Activated B cell treated with CpG ODN at 0.5 μM for 24 hours (primary cell): ENCODE data around the gene XIST. TPM values are rescaled to one million over a fixed set of nuclear protein-coding genes. Genes with fewer than 3 reads are reported as not detected.

Experiments
- ATAC-seq: fragments of 200-7000 bp; cut with Tn5 transposase; one replicate; pipeline ENCODE4 v1.10.0; 2021; ENCODE audit warnings: low read depth, mild to moderate bottlenecking, moderate library complexity
- CTCF ChIA-PET: fragments of 350-600 bp; sonication (Branson Sonifier 250); formaldehyde crosslinking; loops from one replicate; lab custom pipeline; 2021; ENCODE audit warnings: antibody characterized with exemption; lab: Charles Lee
- POLR2A ChIA-PET: fragments of 350-600 bp; sonication (Branson Sonifier 250); formaldehyde crosslinking; loops from one replicate; lab custom pipeline; 2021; ENCODE audit warnings: antibody characterized with exemption; lab: Charles Lee
- DNase-seq: peaks from one replicate; pipeline ENCODE4 v3.0.0; 2022
- H3K27ac Mint-ChIP-seq: one replicate; pipeline ENCODE4 v1.8.0; 2020; ENCODE audit warnings: mixed read lengths
- H3K27me3 Mint-ChIP-seq: one replicate; pipeline ENCODE4 v1.8.0; 2021; ENCODE audit warnings: mixed read lengths
- H3K36me3 Mint-ChIP-seq: one replicate; pipeline ENCODE4 v1.8.0; 2021; ENCODE audit warnings: low read depth, mixed read lengths
- H3K4me1 Mint-ChIP-seq: one replicate; pipeline ENCODE4 v1.8.0; 2021; ENCODE audit warnings: mixed read lengths
- H3K4me3 Mint-ChIP-seq: one replicate; pipeline ENCODE4 v1.8.0; 2020; ENCODE audit warnings: mild to moderate bottlenecking, mixed read lengths
- H3K9me3 Mint-ChIP-seq: one replicate; pipeline ENCODE4 v1.8.0; 2020; ENCODE audit warnings: mixed read lengths
- intact Hi-C: fragments of 100-400 bp; cut with micrococcal nuclease; formaldehyde crosslinking; loops from one replicate; pipeline ENCODE4 v1.15.1; 2024
- total RNA-seq: library from RNA; stranded (reverse); gene quantifications from 2 replicates; pipeline ENCODE4 v1.2.3, GENCODE V29; 2022
- TF ChIP-seq, protein P1 (sequence below): fragments of 200-600 bp; IDR thresholded peaks from one replicate; pipeline ENCODE4 v1.8.0; 2022; ENCODE audit warnings: antibody characterized with exemption, mild to moderate bottlenecking

The XIST gene
- total RNA-seq, 1 donor from 2014 or later = not detected

DNA sequence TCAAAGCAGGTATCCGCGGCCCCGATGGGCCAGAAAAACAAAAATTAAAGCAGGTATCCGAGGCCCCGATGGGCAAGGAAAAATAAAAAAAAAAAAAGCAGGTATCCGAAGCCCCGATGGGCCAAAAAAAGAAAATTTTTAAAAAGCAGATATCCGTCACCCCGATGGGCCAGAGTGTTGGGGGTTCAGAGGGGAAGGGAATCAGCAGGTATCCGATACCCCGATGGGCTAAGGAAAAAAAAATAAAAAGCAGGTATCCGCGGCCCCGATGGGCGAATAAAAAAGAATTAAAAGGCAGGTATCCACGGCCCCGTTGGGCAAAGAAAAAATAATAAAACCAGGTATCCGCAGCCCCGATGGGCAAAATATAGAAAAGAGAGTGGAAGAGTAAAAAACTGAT, 492 bp downstream of the XIST start:
- POLR2A ChIA-PET = no interaction called here
- Mint-ChIP-seq H3K4me1 (no peaks in the 10 kb centered on the region), H3K36me3 (no peaks in the 10 kb centered on the region), H3K9me3 (no peaks in the 10 kb centered on the region), H3K4me3 (no peak overlapping the region), H3K27ac (no peak overlapping the region), H3K27me3 (no peaks in the 10 kb centered on the region)
- CTCF ChIA-PET = no interaction called here
- TF ChIP-seq, protein P1, sequence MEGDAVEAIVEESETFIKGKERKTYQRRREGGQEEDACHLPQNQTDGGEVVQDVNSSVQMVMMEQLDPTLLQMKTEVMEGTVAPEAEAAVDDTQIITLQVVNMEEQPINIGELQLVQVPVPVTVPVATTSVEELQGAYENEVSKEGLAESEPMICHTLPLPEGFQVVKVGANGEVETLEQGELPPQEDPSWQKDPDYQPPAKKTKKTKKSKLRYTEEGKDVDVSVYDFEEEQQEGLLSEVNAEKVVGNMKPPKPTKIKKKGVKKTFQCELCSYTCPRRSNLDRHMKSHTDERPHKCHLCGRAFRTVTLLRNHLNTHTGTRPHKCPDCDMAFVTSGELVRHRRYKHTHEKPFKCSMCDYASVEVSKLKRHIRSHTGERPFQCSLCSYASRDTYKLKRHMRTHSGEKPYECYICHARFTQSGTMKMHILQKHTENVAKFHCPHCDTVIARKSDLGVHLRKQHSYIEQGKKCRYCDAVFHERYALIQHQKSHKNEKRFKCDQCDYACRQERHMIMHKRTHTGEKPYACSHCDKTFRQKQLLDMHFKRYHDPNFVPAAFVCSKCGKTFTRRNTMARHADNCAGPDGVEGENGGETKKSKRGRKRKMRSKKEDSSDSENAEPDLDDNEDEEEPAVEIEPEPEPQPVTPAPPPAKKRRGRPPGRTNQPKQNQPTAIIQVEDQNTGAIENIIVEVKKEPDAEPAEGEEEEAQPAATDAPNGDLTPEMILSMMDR = no peak
- DNase-seq (no peak), ATAC-seq (no peak)
- intact Hi-C loops = no loop called here

DNA sequence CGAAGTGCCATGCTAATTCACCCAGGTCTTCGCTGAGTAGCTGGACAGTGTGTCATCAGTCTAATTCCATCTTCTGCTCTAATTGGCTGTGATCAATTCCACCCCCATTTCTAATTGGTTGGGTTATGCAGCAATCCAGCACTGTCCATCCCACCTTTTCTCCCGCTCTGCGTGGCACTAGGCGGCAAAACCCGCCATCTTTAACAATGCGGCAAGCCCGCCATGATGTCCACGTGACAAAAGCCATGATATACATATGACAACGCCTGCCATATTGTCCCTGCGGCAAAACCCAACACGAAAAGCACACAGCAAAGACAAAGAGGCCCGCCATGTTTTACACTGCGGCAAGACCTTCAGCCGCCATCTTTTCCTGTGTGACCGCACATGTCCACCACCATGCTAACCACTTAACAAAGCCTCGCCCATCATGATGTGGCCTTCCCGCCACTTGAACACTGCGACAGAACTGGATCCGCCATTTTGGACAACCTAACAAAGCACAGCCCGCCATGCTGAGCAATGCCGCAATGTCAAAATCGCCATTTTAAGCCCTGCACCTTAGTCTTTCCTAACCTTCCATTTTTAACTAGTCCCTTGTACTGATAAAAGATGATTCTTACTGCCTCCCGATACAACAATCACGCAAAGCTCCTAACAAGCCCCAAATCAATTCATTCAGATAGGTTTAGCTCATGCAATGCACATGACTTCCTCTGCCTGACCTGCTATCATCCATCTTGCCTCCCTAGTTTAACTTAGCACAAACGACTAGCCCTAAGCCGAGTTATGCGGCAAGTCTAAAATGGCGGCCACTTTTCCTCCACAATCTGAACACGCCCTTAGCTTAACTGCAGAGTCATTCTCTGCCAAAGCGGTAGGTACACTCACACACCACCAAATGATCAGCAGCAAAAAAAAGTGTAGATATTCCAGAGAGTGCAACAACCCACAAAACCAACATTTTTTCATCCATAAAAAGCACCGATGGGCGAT, 1.2 kb downstream of the XIST start:
- no peak for DNase-seq
- no peaks in the 10 kb centered on the region for H3K36me3 Mint-ChIP-seq
- ChIA-PET POLR2A (no interaction called here), CTCF (interaction anchor here (1.3 kb wide), 1 partner anchor 164 kb away, joined by 3 read pairs; no protein-coding TSS in a partner anchor)
- H3K9me3 Mint-ChIP-seq = no peaks in the 10 kb centered on the region
- no peaks in the 10 kb centered on the region for H3K4me1 Mint-ChIP-seq
- no peak for ATAC-seq
- H3K27ac Mint-ChIP-seq = no peak overlapping the region
- intact Hi-C loops = no loop called here
- H3K27me3 Mint-ChIP-seq = no peaks in the 10 kb centered on the region
- TF ChIP-seq, protein P1 = no peak
- H3K4me3 Mint-ChIP-seq = no peak overlapping the region

DNA sequence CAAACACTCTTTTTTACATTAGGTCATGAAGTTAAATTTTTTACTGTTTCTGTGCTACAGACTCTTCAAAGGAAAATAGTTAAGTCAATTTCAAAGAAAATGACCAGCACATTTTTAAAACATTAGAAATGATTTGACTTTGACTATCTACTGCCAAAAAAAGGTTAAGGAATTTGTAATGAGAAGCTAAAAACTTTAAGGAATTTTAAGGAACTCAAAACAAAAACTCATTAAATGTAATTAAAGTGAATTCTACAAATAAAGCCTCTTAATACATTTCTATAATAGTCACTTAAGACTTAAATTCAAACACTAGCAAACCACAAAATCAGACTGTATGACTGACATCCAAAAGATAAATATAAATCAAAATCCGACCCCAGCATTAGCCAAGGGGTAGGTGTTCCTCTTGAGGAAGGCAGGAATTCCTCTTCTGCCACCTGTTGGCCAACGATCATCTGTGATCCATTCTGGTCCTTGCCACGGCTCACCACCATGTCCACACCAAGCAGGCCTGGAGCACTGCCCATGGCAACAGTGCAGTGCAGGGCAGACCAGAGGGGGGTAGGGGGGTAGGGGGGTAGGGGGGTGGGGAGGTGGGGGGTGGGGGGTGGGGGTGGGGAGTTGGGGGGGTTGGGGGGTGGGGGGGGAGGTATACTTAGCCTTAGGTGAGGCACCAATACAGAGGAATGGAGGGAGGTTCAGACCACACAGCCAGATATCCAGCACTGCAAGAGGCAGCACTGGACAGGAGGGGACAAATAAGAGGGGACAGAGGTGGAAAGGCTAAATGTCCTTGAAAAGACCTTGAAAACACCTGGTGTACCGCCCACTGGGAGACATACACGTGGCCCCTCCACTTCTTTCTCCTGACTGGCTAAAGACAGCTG, 2.1 kb downstream of the XIST start:
- no peaks in the 10 kb centered on the region for H3K9me3 Mint-ChIP-seq
- CTCF ChIA-PET = interaction anchor here (1.3 kb wide), 1 partner anchor 165 kb away, joined by 3 read pairs; no protein-coding TSS in a partner anchor
- no peaks in the 10 kb centered on the region for H3K36me3 Mint-ChIP-seq
- H3K4me1 Mint-ChIP-seq = no peaks in the 10 kb centered on the region
- ATAC-seq (no peak), DNase-seq (no peak)
- H3K4me3 Mint-ChIP-seq = no peak overlapping the region
- TF ChIP-seq, protein P1 = no peak
- no peaks in the 10 kb centered on the region for H3K27me3 Mint-ChIP-seq
- intact Hi-C loops = no loop called here
- H3K27ac Mint-ChIP-seq = no peak overlapping the region
- POLR2A ChIA-PET = no interaction called here

GRCh38 chrX:73849073-73849472, 3.4 kb downstream of the XIST start:
- H3K27ac Mint-ChIP-seq = no peak overlapping the region
- no peak for ATAC-seq
- intact Hi-C loops = no loop called here
- no peaks in the 10 kb centered on the region for H3K27me3 Mint-ChIP-seq
- H3K4me1 Mint-ChIP-seq = no peaks in the 10 kb centered on the region
- TF ChIP-seq, protein P1 = no peak
- H3K4me3 Mint-ChIP-seq = no peak overlapping the region
- no peak for DNase-seq
- H3K36me3 Mint-ChIP-seq = no peaks in the 10 kb centered on the region
- CTCF ChIA-PET = no interaction called here
- POLR2A ChIA-PET = no interaction called here
- no peaks in the 10 kb centered on the region for H3K9me3 Mint-ChIP-seq

- intact Hi-C loops = no loop called here
- Mint-ChIP-seq H3K9me3 (no peaks in the 10 kb centered on the region), H3K27me3 (no peaks in the 10 kb centered on the region), H3K36me3 (no peaks in the 10 kb centered on the region), H3K4me1 (no peaks in the 10 kb centered on the region), H3K27ac (no peak overlapping the region), H3K4me3 (no peak overlapping the region)
- no peak for DNase-seq
- ChIA-PET CTCF (no interaction called here), POLR2A (no interaction called here)
- TF ChIP-seq, protein P1 = no peak
- ATAC-seq = no peak
Observed at GRCh38 chrX:73847991-73848390, 4.5 kb downstream of the XIST start.
